ENCODE data around the gene MTA3. TPM values are rescaled to one million over a fixed set of nuclear protein-coding genes. Genes with fewer than 3 reads are reported as not detected.

Gene MTA3
- total and polyA plus RNA-seq, 2 donors (not counting 3 experiments of a cell fraction or from before 2014, with no cell fraction given), result 36.3 to 53.3 TPM

DNA sequence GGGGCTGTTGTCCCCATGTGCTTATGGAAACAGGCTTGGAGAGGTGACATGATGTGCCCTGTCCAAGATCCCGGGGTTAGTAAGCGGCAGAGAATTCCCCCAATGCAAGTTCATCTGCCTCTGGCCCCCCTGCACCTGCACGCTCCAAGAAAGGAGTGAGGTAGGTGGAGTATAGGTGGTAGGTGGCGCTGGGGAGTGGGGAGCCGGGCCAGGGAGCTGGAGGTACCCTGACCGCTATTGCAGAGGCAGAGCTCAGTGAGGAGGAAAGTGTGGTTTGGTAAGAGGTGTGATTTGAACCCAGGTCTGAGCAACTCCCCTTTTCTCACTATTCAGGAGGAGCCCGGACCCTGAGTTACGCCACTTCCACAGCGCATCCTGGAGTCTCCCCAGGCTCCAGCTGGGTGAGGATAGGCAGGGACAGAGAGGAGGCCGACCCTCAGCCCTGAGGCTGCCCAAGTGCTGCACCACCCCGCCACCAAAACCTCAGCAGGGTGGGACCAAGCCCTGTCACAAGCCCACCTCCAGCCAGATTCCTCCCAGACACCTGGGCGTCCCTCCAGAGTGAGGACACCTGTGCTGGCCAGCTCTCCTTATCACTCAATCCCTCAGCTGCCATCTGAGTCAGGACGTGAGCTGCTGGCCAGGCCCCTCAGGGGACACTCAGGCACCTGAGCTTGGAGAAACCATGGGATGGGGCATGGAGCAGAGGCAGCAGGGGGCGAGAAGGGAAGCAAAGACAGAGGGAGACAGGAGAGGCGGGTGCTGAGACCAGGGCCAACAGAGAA, 218.3 kb downstream of the MTA3 start:
- POLR2A ChIA-PET, result no interaction called here
- H3K4me1 ChIP-seq (ENCODE audit: control insufficient read depth, extremely low read depth, insufficient read depth, low read length), result no peaks in the 10 kb centered on the region
- intact Hi-C loops (cut with micrococcal nuclease) (no loop called here), dilution Hi-C loops (cut with MboI; ENCODE audit: extremely low pct_ligation_motif_present, low sequenced_read_pairs) (no loop called here)
- H3K27me3 ChIP-seq (ENCODE audit: control insufficient read depth in 2 of 2, insufficient read depth in 2 of 2, low read length in 2 of 2), result peaks cover under 1 to 6% of the 10 kb centered on the region in 2 experiments
- H3K4me3 ChIP-seq (replicated peaks in 1 of 3; ENCODE audit: insufficient read depth in 1 of 3, low read depth in 1 of 3, low read length in 3 of 3), result no peak overlapping the region
- no peaks in the 10 kb centered on the region for H4K20me1 ChIP-seq (replicated peaks; ENCODE audit: control insufficient read depth, extremely low read depth, insufficient read depth, low read length)
- CTCF ChIA-PET, result no interaction called here
- no peak overlapping the region for H3K9ac ChIP-seq (replicated peaks; ENCODE audit: extremely low read depth, insufficient read depth, low read length)
- no peaks in the 10 kb centered on the region for H3K79me2 ChIP-seq (ENCODE audit: control insufficient read depth, insufficient read depth, low read length)
- FAIRE-seq (no peak), DNase-seq (ENCODE audit: low read depth, low spot score) (no peak)
- no peak overlapping the region for H3K27ac ChIP-seq (ENCODE audit: insufficient read depth, low read depth, low read length)
- no peak overlapping the region for H3K4me2 ChIP-seq (ENCODE audit: insufficient read depth, low read length)
- H3K36me3 ChIP-seq (ENCODE audit: control insufficient read depth in 2 of 2, extremely low read depth in 1 of 2, insufficient read depth in 2 of 2, low read length in 2 of 2), result no peaks in the 10 kb centered on the region
- no peaks in the 10 kb centered on the region for H3K9me1 ChIP-seq (replicated peaks; ENCODE audit: control insufficient read depth, extremely low read depth, insufficient read depth, low read length)
- no TSS peak for BruUV-seq (replicated peaks)
- TF ChIP-seq EZH2 (IDR thresholded peaks at IDR 0.05; ENCODE audit: borderline replicate concordance, low read depth, low read length, severe bottlenecking) (no peak), JUN (IDR thresholded peaks at IDR 0.05; ENCODE audit: borderline replicate concordance, insufficient read depth, insufficient read length, low read depth) (no peak), MAX (IDR thresholded peaks at IDR 0.05; ENCODE audit: insufficient read depth, insufficient read length) (no peak), POLR2AphosphoS5 (IDR thresholded peaks at IDR 0.05; ENCODE audit: insufficient read depth, low read depth, low read length) (no peak), POLR2A (IDR thresholded peaks at IDR 0.05; ENCODE audit: low read depth, low read length) (no peak), FOS (IDR thresholded peaks at IDR 0.05; ENCODE audit: borderline replicate concordance, insufficient read depth, low read length) (no peak), GATA2 (IDR thresholded peaks at IDR 0.05; ENCODE audit: insufficient read depth, insufficient read length, low read depth, low read length) (no peak), MYC (IDR thresholded peaks at IDR 0.05; ENCODE audit: low read depth, low read length) (no peak)
- TF ChIP-seq, protein P1, sequence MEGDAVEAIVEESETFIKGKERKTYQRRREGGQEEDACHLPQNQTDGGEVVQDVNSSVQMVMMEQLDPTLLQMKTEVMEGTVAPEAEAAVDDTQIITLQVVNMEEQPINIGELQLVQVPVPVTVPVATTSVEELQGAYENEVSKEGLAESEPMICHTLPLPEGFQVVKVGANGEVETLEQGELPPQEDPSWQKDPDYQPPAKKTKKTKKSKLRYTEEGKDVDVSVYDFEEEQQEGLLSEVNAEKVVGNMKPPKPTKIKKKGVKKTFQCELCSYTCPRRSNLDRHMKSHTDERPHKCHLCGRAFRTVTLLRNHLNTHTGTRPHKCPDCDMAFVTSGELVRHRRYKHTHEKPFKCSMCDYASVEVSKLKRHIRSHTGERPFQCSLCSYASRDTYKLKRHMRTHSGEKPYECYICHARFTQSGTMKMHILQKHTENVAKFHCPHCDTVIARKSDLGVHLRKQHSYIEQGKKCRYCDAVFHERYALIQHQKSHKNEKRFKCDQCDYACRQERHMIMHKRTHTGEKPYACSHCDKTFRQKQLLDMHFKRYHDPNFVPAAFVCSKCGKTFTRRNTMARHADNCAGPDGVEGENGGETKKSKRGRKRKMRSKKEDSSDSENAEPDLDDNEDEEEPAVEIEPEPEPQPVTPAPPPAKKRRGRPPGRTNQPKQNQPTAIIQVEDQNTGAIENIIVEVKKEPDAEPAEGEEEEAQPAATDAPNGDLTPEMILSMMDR (IDR thresholded peaks at IDR 0.05; ENCODE audit: extremely low read depth in 1 of 2, insufficient read depth in 1 of 2, low read depth in 1 of 2, low read length in 2 of 2), result no peak
- H3K9me3 ChIP-seq (replicated peaks; ENCODE audit: control insufficient read depth, insufficient read depth, low read length), result no peaks in the 10 kb centered on the region
- H2AFZ ChIP-seq (ENCODE audit: low read depth, low read length), result no peak overlapping the region

Data from endothelial cell of umbilical vein (primary cell).